ENCODE measurements around the gene UBE2L6.

The UBE2L6 gene

GRCh38 chr11:57588046-57588710 lies 20.7 kb upstream of the UBE2L6 start:
- CTCF ChIA-PET, result no interaction called here
- Mint-ChIP-seq H3K4me3 (no peak overlapping the region), H3K27me3 (peaks cover 15% of the 10 kb centered on the region), H3K27ac (no peak overlapping the region), H3K9me3 (no peaks in the 10 kb centered on the region), H3K4me1 (peaks cover 16% of the 10 kb centered on the region), H3K36me3 (no peaks in the 10 kb centered on the region)
- DNase-seq, result no peak

DNA sequence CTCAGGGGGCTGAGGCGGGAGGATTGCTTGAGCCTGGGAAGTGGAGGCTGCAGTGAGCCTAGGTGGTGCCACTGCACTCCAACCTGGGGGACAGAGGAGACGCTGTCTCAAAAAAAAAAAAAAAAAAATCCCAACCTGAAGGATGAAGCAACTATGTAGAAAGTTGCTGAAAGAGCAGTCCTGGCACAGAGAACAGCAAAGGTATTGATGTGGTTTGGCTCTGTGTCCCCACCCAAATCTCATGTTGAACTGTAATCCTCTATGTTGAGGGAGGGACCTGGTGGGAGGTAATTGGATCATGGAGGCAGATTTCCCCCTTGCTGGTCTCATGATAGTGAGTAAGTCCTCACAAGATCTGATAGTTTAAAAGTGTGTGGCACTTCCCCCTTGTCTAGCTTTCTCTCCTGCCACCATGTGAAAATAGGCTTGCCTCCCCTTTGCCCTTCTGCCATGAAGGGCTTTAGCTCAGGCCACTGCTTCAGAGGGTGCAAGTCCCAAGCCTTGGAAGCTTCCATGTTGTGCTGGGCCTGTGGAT lies 19.3 kb upstream of the UBE2L6 start:
- H3K4me3 Mint-ChIP-seq, result no peak overlapping the region
- DNase-seq, result no peak
- H3K27ac Mint-ChIP-seq, result no peak overlapping the region
- no peaks in the 10 kb centered on the region for H3K36me3 Mint-ChIP-seq
- peaks cover 16% of the 10 kb centered on the region for H3K4me1 Mint-ChIP-seq
- H3K9me3 Mint-ChIP-seq, result no peaks in the 10 kb centered on the region
- H3K27me3 Mint-ChIP-seq, result peaks cover 7% of the 10 kb centered on the region
- CTCF ChIA-PET, result no interaction called here

DNA sequence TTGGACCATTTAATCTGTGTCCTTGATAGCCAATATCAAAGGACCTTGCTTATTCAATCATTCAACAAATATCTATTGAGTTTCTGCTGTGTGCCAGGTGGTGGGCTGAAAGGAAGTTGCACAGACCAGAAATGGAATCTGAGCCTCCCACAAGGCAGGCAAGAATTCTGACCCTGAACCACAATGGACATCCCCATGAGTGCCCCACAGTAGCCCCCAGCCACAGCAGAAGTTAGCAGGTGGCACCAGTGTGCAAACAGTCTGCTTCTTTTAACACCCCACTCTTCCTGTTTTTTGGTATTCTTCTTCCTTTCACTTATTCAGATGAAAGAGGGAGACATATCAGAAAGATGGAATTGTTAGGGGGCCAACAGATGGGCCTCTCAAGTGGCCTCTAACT lies 17.8 kb upstream of the UBE2L6 start:
- H3K4me3 Mint-ChIP-seq, result no peak overlapping the region
- no peak for DNase-seq

GRCh38 chr11:57584341-57584740 lies 16.9 kb upstream of the UBE2L6 start:
- CTCF ChIA-PET, result no interaction called here
- no peak for DNase-seq
- Mint-ChIP-seq H3K36me3 (no peaks in the 10 kb centered on the region), H3K4me3 (no peak overlapping the region), H3K27me3 (no peaks in the 10 kb centered on the region), H3K4me1 (peaks cover 16% of the 10 kb centered on the region), H3K9me3 (no peaks in the 10 kb centered on the region), H3K27ac (no peak overlapping the region)

More for the DNA sequence above, 17.8 kb upstream of the UBE2L6 start:
- no peaks in the 10 kb centered on the region for H3K27me3 Mint-ChIP-seq
- H3K36me3 Mint-ChIP-seq, result no peaks in the 10 kb centered on the region
- H3K27ac Mint-ChIP-seq, result no peak overlapping the region
- H3K9me3 Mint-ChIP-seq, result no peaks in the 10 kb centered on the region
- peaks cover 16% of the 10 kb centered on the region for H3K4me1 Mint-ChIP-seq
- CTCF ChIA-PET, result no interaction called here

DNA sequence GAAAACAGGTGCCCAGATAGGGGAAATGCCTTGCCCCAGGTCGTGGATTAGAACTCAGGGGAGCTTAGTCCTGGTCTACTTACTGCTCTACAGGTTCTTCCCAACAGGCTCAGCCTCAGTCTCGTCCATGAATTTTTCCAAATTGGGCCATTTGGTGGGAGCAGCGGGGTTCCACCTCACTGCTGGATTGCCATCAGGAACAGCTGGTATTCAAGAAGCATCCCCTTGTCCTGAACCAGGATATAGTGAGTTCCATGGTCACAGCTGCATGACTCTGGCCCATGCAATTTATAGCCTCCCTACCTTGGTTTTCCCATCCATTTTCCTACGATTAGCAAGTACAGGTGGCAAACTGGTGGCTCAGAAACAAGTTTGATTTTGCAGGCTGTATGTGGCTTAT lies 6.6 kb upstream of the UBE2L6 start:
- no peak overlapping the region for H3K4me3 Mint-ChIP-seq
- no peak for DNase-seq
- H3K36me3 Mint-ChIP-seq, result no peaks in the 10 kb centered on the region
- H3K4me1 Mint-ChIP-seq, result peaks cover 20% of the 10 kb centered on the region
- peaks cover 35% of the 10 kb centered on the region for H3K27me3 Mint-ChIP-seq
- no peaks in the 10 kb centered on the region for H3K9me3 Mint-ChIP-seq
- no peak overlapping the region for H3K27ac Mint-ChIP-seq
- CTCF ChIA-PET, result interaction anchor here (1.0 to 9.6 kb wide), 3 partner anchors 46 to 226 kb away, joined by 4 to 266 read pairs (median 4); no protein-coding TSS in a partner anchor

DNA sequence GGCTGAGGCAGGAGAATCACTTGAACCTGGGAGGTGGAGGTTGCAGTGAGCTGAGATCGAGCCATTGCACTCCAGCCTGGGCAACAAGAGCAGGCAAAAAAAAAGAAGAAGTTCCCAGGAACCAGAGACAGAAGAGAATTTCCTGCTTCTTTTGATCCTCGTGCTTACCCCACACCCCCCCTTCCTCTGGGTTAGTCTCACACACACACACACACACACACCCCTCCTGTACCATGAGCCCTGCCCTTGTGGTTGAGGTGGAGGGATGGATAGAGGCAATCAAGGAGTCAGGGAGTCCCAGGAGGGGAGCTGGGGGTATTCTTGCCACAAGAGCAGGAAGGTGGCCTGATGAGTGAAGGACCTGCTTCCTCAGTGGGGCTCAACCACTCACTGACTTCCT lies 4.1 kb upstream of the UBE2L6 start:
- H3K36me3 Mint-ChIP-seq, result peaks cover 8% of the 10 kb centered on the region
- peaks cover 28% of the 10 kb centered on the region for H3K27me3 Mint-ChIP-seq
- CTCF ChIA-PET, result interaction anchor here (0.8 to 9.6 kb wide), 3 partner anchors 44 to 78 kb away, joined by 3 to 266 read pairs (median 4); no protein-coding TSS in a partner anchor
- peaks cover 29% of the 10 kb centered on the region for H3K4me1 Mint-ChIP-seq
- H3K9me3 Mint-ChIP-seq, result no peaks in the 10 kb centered on the region
- H3K27ac Mint-ChIP-seq, result no peak overlapping the region
- DNase-seq, result peak; percentile 22
- no peak overlapping the region for H3K4me3 Mint-ChIP-seq

DNA sequence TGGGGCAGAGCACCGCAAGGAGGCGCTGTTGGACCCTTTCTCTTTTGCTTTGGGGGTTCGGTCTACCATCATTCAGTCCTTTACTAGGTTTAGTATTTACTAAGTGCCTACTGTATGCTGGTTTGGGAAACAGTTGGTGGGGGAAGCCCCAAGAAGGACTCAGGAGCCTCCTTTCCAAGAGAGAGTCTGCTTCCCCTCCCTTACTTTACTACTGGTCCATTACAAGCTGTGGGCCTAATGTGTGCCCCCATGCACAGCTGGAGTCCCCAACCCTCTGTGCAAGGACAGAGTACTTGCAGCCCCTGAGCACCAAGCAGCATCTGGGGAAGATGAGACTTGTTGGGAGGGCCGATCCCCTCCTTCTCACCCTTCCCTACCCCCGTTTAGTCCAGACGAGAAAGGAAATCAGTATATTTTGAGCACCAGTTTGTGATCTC lies 876 bp upstream of the UBE2L6 start:
- peak overlapping the region; percentile 100 for H3K4me3 Mint-ChIP-seq
- peak overlapping the region; percentile 99 for H3K27ac Mint-ChIP-seq
- H3K9me3 Mint-ChIP-seq, result no peaks in the 10 kb centered on the region
- H3K27me3 Mint-ChIP-seq, result peaks cover 8% of the 10 kb centered on the region
- no peak for DNase-seq
- peaks cover 50% of the 10 kb centered on the region for H3K4me1 Mint-ChIP-seq
- H3K36me3 Mint-ChIP-seq, result peaks cover 27% of the 10 kb centered on the region
- CTCF ChIA-PET, result interaction anchor here (0.6 to 9.6 kb wide), 24 partner anchors 10 to 253 kb away, joined by 3 to 266 read pairs (median 4); partner anchors contain the start of genes CLP1, RTN4RL2 and TIMM10

DNA sequence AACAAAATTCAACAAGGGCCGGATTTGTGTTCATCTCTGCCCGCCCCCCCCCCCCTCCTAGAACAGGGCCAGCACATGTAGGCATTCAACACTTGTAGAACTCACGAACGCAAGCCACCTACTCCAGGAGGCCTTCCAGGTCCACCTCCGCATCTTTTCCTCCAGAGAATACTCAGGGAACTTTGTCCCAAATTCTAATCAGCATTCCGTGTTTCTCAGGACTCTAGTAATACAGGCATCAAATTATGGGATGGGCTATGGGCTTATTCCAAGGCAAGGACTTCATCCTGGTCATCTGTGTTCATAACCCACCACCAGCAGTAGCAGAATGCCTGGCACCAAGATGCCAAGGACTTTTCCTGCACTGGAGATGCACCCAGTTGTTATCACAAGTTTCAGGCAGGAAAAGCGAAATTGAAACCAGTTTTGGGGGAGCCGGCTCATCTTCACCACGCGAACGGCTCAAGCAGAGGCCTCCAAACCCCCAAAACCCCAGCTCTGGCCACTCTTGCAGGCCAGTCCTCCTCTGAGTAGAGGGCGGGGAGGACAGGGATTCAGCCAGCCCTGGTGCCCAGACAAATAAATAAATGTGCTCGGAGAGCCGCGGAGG lies 462 bp downstream of the UBE2L6 start:
- peaks cover 8% of the 10 kb centered on the region for H3K27me3 Mint-ChIP-seq
- peak overlapping the region; percentile 100 for H3K4me3 Mint-ChIP-seq
- peak overlapping the region; percentile 96 for H3K27ac Mint-ChIP-seq
- peaks cover 30% of the 10 kb centered on the region for H3K36me3 Mint-ChIP-seq
- peaks cover 58% of the 10 kb centered on the region for H3K4me1 Mint-ChIP-seq
- no peaks in the 10 kb centered on the region for H3K9me3 Mint-ChIP-seq
- CTCF ChIA-PET, result interaction anchor here (1.1 to 9.6 kb wide), 10 partner anchors 33 to 254 kb away, joined by 3 to 266 read pairs (median 4); partner anchors contain the start of genes BTBD18 and CLP1
- peak; percentile 69 for DNase-seq

DNA sequence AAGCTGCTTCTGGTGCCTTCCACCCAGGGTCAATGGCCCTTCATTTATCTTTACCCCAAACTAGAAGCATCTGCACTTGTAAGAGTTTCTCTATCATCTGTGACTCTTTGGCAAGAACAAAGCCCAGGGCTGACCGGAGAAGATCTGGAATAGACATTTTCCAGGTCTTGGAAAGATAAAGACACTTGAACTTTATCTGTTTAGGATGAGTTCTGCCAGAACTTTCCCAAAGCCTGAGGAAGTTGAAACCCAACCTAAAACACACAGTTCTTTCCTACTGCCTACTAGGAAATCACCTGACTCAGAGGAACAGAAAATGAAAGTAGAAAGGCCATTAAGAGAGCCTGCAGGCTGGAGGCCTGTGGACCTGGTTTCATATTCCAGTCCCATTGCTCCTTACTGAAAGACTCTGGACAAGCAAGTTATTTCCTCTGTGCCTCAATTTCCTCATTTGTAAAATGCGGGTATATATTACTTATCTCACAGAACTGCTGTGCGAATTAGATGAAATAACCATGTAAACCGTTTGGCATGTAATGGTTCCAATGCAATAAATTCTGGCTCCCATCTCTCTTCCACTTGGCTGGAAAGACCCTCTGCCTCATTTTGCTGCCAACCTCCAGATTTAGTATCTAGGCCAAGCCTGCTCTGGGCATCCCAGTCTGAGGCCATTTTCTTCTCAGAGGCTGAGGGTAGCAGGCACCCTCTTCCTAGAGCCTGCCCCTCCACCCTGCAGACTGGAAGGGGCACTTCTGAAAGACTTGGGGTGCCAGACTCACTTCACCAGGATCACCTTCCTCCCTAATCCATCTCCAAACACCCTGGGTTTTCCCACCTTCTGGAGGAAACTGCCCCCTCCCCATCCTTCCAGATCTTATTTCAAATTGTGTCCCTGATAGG lies 1.2 kb downstream of the UBE2L6 start:
- peak overlapping the region; percentile 100 for H3K4me3 Mint-ChIP-seq
- peak overlapping the region; percentile 96 for H3K27ac Mint-ChIP-seq
- peaks cover 56% of the 10 kb centered on the region for H3K4me1 Mint-ChIP-seq
- peaks cover 3% of the 10 kb centered on the region for H3K27me3 Mint-ChIP-seq
- CTCF ChIA-PET, result interaction anchor here (0.9 to 9.6 kb wide), 5 partner anchors 32 to 76 kb away, joined by 3 to 266 read pairs (median 6); partner anchors contain the start of gene SLC43A1
- H3K36me3 Mint-ChIP-seq, result peaks cover 32% of the 10 kb centered on the region
- no peaks in the 10 kb centered on the region for H3K9me3 Mint-ChIP-seq
- peak; percentile 57 for DNase-seq

- peak overlapping the region; percentile 69 for H3K27ac Mint-ChIP-seq
- no peak overlapping the region for H3K4me3 Mint-ChIP-seq
- no peak for DNase-seq
- CTCF ChIA-PET, result interaction anchor here (1.6 to 1.7 kb wide), 2 partner anchors 70 to 78 kb away, joined by 6 to 7 read pairs; no protein-coding TSS in a partner anchor
- H3K27me3 Mint-ChIP-seq, result no peaks in the 10 kb centered on the region
- H3K36me3 Mint-ChIP-seq, result peaks cover 51% of the 10 kb centered on the region
- H3K9me3 Mint-ChIP-seq, result no peaks in the 10 kb centered on the region
- H3K4me1 Mint-ChIP-seq, result peaks cover 46% of the 10 kb centered on the region
Measured at GRCh38 chr11:57562596-57562995, 4.9 kb downstream of the UBE2L6 start.

- CTCF ChIA-PET, result no interaction called here
- H3K27ac Mint-ChIP-seq, result no peak overlapping the region
- H3K4me3 Mint-ChIP-seq, result no peak overlapping the region
- H3K27me3 Mint-ChIP-seq, result no peaks in the 10 kb centered on the region
- peaks cover 43% of the 10 kb centered on the region for H3K4me1 Mint-ChIP-seq
- H3K36me3 Mint-ChIP-seq, result peaks cover 55% of the 10 kb centered on the region
- no peak for DNase-seq
- H3K9me3 Mint-ChIP-seq, result no peaks in the 10 kb centered on the region
Measured at GRCh38 chr11:57560146-57560545, 7.3 kb downstream of the UBE2L6 start.

- H3K4me3 Mint-ChIP-seq, result no peak overlapping the region
- no peak overlapping the region for H3K27ac Mint-ChIP-seq
- DNase-seq, result no peak
- peaks cover 11% of the 10 kb centered on the region for H3K4me1 Mint-ChIP-seq
- CTCF ChIA-PET, result no interaction called here
- no peaks in the 10 kb centered on the region for H3K27me3 Mint-ChIP-seq
- peaks cover 71% of the 10 kb centered on the region for H3K36me3 Mint-ChIP-seq
- no peaks in the 10 kb centered on the region for H3K9me3 Mint-ChIP-seq
Measured at GRCh38 chr11:57556041-57556440, 11.4 kb downstream of the UBE2L6 start.

GRCh38 chr11:57555393-57555792 lies 12.1 kb downstream of the UBE2L6 start:
- CTCF ChIA-PET, result interaction anchor here (1.2 kb wide), 1 partner anchor 85 kb away, joined by 3 read pairs; no protein-coding TSS in a partner anchor
- no peaks in the 10 kb centered on the region for H3K27me3 Mint-ChIP-seq
- H3K36me3 Mint-ChIP-seq, result peaks cover 71% of the 10 kb centered on the region
- peak overlapping the region; percentile 59 for H3K27ac Mint-ChIP-seq
- H3K9me3 Mint-ChIP-seq, result no peaks in the 10 kb centered on the region
- no peak for DNase-seq
- H3K4me1 Mint-ChIP-seq, result peaks cover 10% of the 10 kb centered on the region
- no peak overlapping the region for H3K4me3 Mint-ChIP-seq

GRCh38 chr11:57552479-57552878 lies 15.0 kb downstream of the UBE2L6 start:
- CTCF ChIA-PET, result interaction anchor here (0.8 to 1.2 kb wide), 3 partner anchors 16 to 248 kb away, joined by 3 to 6 read pairs (median 4); partner anchors contain the start of gene UBE2L6
- H3K27me3 Mint-ChIP-seq, result no peaks in the 10 kb centered on the region

More at GRCh38 chr11:57552479-57552878, 15.0 kb downstream of the UBE2L6 start:
- no peak for DNase-seq
- H3K9me3 Mint-ChIP-seq, result no peaks in the 10 kb centered on the region
- no peak overlapping the region for H3K27ac Mint-ChIP-seq
- H3K36me3 Mint-ChIP-seq, result peaks cover 62% of the 10 kb centered on the region
- no peak overlapping the region for H3K4me3 Mint-ChIP-seq
- H3K4me1 Mint-ChIP-seq, result peaks cover 12% of the 10 kb centered on the region

All from activated naive CD4-positive, alpha-beta T cell treated with anti-CD3 and anti-CD28 coated beads, Interleukin-2, amount 10 ng/mL, durations not matched to agents 7 days and 5 days (primary cell).